ENCODE measurements around the gene SLC35F1. TPM values are rescaled to one million over a fixed set of nuclear protein-coding genes. Genes with fewer than 3 reads are reported as not detected.

The SLC35F1 gene
- total and polyA plus RNA-seq, 2 donors (not counting 3 experiments of a cell fraction or from before 2014, with no cell fraction given): not detected

- ChIA-PET CTCF (no interaction called here), POLR2A (no interaction called here)
- Histone ChIP-seq H3K9me3 (replicated peaks; ENCODE audit: control insufficient read depth, insufficient read depth, low read length) (no peaks in the 10 kb centered on the region), H3K27me3 (ENCODE audit: control insufficient read depth in 2 of 2, insufficient read depth in 2 of 2, low read length in 2 of 2) (peaks cover 0 to 2% of the 10 kb centered on the region in 2 experiments), H3K4me1 (ENCODE audit: control insufficient read depth, extremely low read depth, insufficient read depth, low read length) (no peaks in the 10 kb centered on the region), H3K9me1 (replicated peaks; ENCODE audit: control insufficient read depth, extremely low read depth, insufficient read depth, low read length) (no peaks in the 10 kb centered on the region), H2AFZ (ENCODE audit: low read depth, low read length) (no peak overlapping the region), H3K4me3 (replicated peaks in 1 of 3; ENCODE audit: insufficient read depth in 1 of 3, low read depth in 1 of 3, low read length in 3 of 3) (no peak overlapping the region), H3K4me2 (ENCODE audit: insufficient read depth, low read length) (no peak overlapping the region), H3K27ac (ENCODE audit: insufficient read depth, low read depth, low read length) (no peak overlapping the region), H4K20me1 (replicated peaks; ENCODE audit: control insufficient read depth, extremely low read depth, insufficient read depth, low read length) (no peaks in the 10 kb centered on the region), H3K9ac (replicated peaks; ENCODE audit: extremely low read depth, insufficient read depth, low read length) (no peak overlapping the region), H3K79me2 (ENCODE audit: control insufficient read depth, insufficient read depth, low read length) (no peaks in the 10 kb centered on the region), H3K36me3 (ENCODE audit: control insufficient read depth in 2 of 2, extremely low read depth in 1 of 2, insufficient read depth in 2 of 2, low read length in 2 of 2) (no peaks in the 10 kb centered on the region)
- intact Hi-C loops (cut with micrococcal nuclease): no loop called here
- TF ChIP-seq FOS (IDR thresholded peaks at IDR 0.05; ENCODE audit: borderline replicate concordance, insufficient read depth, low read length) (no peak), POLR2A (IDR thresholded peaks at IDR 0.05; ENCODE audit: low read depth, low read length) (no peak), POLR2AphosphoS5 (IDR thresholded peaks at IDR 0.05; ENCODE audit: insufficient read depth, low read depth, low read length) (no peak), JUN (IDR thresholded peaks at IDR 0.05; ENCODE audit: borderline replicate concordance, insufficient read depth, insufficient read length, low read depth) (no peak), GATA2 (IDR thresholded peaks at IDR 0.05; ENCODE audit: insufficient read depth, insufficient read length, low read depth, low read length) (no peak), CTCF (IDR thresholded peaks at IDR 0.05; ENCODE audit: extremely low read depth in 1 of 2, insufficient read depth in 1 of 2, low read depth in 1 of 2, low read length in 2 of 2) (no peak)
- dilution Hi-C loops (cut with MboI; ENCODE audit: extremely low pct_ligation_motif_present, low sequenced_read_pairs): no loop called here
- DNase-seq (ENCODE audit: low read depth, low spot score): no peak
- FAIRE-seq: no peak
- no TSS peak for BruUV-seq (replicated peaks)
These were observed 427.6 kb downstream of the SLC35F1 start for GRCh38 chr6:118334634-118335033.

- H3K9me3 ChIP-seq (replicated peaks; ENCODE audit: control insufficient read depth, insufficient read depth, low read length): no peaks in the 10 kb centered on the region
- no peaks in the 10 kb centered on the region for H4K20me1 ChIP-seq (replicated peaks; ENCODE audit: control insufficient read depth, extremely low read depth, insufficient read depth, low read length)
- no peak overlapping the region for H3K4me3 ChIP-seq (replicated peaks in 1 of 3; ENCODE audit: insufficient read depth in 1 of 3, low read depth in 1 of 3, low read length in 3 of 3)
- H3K27ac ChIP-seq (ENCODE audit: insufficient read depth, low read depth, low read length): no peak overlapping the region
- intact Hi-C loops (cut with micrococcal nuclease): no loop called here
- H2AFZ ChIP-seq (ENCODE audit: low read depth, low read length): no peak overlapping the region
- H3K4me2 ChIP-seq (ENCODE audit: insufficient read depth, low read length): no peak overlapping the region
- no peak for FAIRE-seq
- no peaks in the 10 kb centered on the region for H3K4me1 ChIP-seq (ENCODE audit: control insufficient read depth, extremely low read depth, insufficient read depth, low read length)
- H3K79me2 ChIP-seq (ENCODE audit: control insufficient read depth, insufficient read depth, low read length): no peaks in the 10 kb centered on the region
- no TSS peak for BruUV-seq (replicated peaks)
- dilution Hi-C loops (cut with MboI; ENCODE audit: extremely low pct_ligation_motif_present, low sequenced_read_pairs): no loop called here
- POLR2A ChIA-PET: no interaction called here
- no peak for TF ChIP-seq MAX (IDR thresholded peaks at IDR 0.05; ENCODE audit: insufficient read depth, insufficient read length)
- no peak for TF ChIP-seq GATA2 (IDR thresholded peaks at IDR 0.05; ENCODE audit: insufficient read depth, insufficient read length, low read depth, low read length)
- no peak for TF ChIP-seq JUN (IDR thresholded peaks at IDR 0.05; ENCODE audit: borderline replicate concordance, insufficient read depth, insufficient read length, low read depth)
- TF ChIP-seq POLR2A (IDR thresholded peaks at IDR 0.05; ENCODE audit: low read depth, low read length): no peak
- no peak for TF ChIP-seq MYC (IDR thresholded peaks at IDR 0.05; ENCODE audit: low read depth, low read length)
- TF ChIP-seq CTCF (IDR thresholded peaks at IDR 0.05; ENCODE audit: extremely low read depth in 1 of 2, insufficient read depth in 1 of 2, low read depth in 1 of 2, low read length in 2 of 2): no peak
- no peak for TF ChIP-seq POLR2AphosphoS5 (IDR thresholded peaks at IDR 0.05; ENCODE audit: insufficient read depth, low read depth, low read length)
- no peak for TF ChIP-seq EZH2 (IDR thresholded peaks at IDR 0.05; ENCODE audit: borderline replicate concordance, low read depth, low read length, severe bottlenecking)
- no peak for TF ChIP-seq FOS (IDR thresholded peaks at IDR 0.05; ENCODE audit: borderline replicate concordance, insufficient read depth, low read length)
- no peak for DNase-seq (ENCODE audit: low read depth, low spot score)
- no peaks in the 10 kb centered on the region for H3K36me3 ChIP-seq (ENCODE audit: control insufficient read depth in 2 of 2, extremely low read depth in 1 of 2, insufficient read depth in 2 of 2, low read length in 2 of 2)
- H3K9ac ChIP-seq (replicated peaks; ENCODE audit: extremely low read depth, insufficient read depth, low read length): no peak overlapping the region
- H3K27me3 ChIP-seq (ENCODE audit: control insufficient read depth in 2 of 2, insufficient read depth in 2 of 2, low read length in 2 of 2): peaks cover 0 to 2% of the 10 kb centered on the region in 2 experiments
- CTCF ChIA-PET: no interaction called here
- no peaks in the 10 kb centered on the region for H3K9me1 ChIP-seq (replicated peaks; ENCODE audit: control insufficient read depth, extremely low read depth, insufficient read depth, low read length)
These were observed 428.3 kb downstream of the SLC35F1 start for GRCh38 chr6:118335325-118335816.

All from endothelial cell of umbilical vein (primary cell).